Stimulated activated CD8-positive, alpha-beta memory T cell treated with anti-CD3 and anti-CD28 coated beads, Interleukin-12 subunit alpha, Interleukin-12 subunit beta, amount 100 ng/mL, for 1 hour (primary cell): ENCODE data around the gene NR3C1.

Experiments used
- DNase-seq: peaks from one replicate; pipeline ENCODE4 v3.0.0-alpha.2; 2020; ENCODE audit warnings: low read depth

NR3C1 gene

DNA sequence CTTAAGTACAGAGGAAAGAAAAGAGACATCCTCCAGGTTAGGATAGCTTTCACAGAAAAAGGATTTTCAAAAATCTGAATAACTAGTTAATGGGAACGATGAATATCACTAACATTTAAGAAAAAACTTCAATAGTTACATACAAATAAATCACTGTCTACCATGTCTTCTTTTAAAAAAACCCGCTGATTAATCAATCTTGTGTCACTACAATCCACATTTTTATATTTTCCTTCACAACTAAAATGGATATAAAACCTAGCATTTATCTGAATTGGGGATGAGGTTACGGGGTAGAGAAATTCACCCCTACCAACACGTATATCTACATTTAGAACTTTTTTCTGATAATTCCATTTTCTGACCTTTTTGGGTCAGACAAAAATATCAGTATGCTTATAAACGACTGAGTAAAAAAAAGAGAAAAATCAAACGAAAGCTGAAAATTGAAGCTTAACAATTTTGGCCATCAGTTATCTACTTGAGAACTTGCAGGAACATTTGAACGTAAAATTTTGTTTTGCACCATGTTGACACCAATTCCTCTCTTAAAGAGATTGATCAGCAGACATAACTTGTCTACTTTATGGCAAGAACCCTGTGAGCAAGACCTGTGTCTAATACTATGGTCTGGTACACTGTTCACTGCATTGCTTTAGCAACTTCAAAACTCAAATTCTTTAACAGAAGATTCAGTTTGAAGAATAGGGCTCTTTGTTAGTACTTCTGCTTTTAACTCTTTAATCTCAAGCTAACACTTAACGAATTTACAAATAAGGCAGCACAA lies 4.8 kb downstream of the NR3C1 start:
- DNase-seq = no peak

DNA sequence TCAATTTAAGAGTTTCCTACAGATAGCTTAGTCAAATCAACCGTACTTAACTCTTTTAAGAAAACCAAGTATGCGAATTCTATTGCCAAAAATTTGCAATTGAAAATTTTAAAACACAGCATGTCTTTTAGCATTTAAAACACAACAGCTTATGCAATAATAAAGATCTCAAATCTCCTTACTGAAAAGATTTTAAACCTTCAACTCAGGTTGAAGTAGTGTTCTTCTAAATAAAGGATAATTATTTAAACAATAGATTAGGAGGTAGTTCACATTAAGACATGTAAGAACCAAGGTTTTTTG lies 5.5 kb downstream of the NR3C1 start:
- DNase-seq = no peak

- no peak for DNase-seq
Measured at GRCh38 chr5:143397302-143398052, 6.0 kb downstream of the NR3C1 start.

GRCh38 chr5:143396353-143396940 lies 7.0 kb downstream of the NR3C1 start:
- DNase-seq = no peak

GRCh38 chr5:143395638-143396352 lies 7.7 kb downstream of the NR3C1 start:
- no peak for DNase-seq

DNA sequence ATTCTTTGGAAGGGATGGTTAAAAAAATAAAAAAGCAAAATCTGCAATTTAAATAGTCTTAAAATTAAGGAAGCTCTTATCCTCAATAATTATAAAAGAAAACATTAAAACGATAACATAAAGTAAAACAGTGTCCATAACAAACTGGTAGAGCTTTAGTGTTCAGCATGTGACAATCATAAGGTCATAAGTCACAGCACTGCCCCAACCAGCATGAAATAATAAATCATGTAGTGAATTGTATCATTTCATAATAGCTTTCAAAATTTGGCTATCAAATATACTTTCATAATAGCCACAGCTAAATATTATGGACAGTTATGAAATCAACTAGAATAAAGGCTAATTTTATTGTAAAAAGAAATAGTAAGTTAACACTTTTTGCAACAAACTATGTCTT lies 10.0 kb downstream of the NR3C1 start:
- no peak for DNase-seq

DNA sequence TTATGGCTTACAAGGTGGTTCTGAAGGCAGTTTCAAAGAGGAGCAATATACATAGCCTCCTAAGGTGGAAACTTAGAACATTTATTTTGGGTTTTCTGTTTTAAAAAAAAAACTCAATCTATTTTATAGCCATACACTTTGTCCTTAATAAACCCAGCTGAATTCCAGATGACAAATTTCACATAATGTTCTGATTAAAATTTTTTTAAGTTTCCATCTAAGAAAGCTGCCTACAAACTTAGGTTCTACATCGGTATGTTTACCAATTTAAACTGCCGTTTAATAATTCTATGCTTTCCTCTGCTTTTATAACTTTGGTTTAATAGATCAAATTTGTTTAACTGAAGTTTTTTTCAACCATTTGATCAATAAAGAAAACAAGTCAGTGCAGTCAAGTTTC lies 12.5 kb downstream of the NR3C1 start:
- DNase-seq = no peak

GRCh38 chr5:143390258-143390657 lies 13.2 kb downstream of the NR3C1 start:
- no peak for DNase-seq

DNA sequence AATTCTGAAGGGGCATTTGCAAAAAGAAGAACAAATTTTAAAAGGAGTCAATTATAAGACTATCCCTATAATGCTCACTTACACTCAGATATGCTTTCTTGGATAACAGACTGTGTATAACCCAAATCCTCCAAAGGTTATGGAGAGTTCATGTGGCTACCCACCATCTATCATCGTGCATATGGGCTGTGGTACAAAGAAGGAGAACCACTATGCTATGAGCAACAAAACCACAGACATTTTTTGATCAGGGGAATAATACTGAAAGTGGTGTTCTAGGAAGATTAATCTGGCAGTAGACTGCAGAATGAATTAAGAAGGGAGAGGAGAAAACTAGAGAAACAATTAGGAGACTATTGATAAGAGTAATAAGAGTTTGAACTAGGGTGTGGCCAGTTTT lies 16.8 kb downstream of the NR3C1 start:
- DNase-seq = no peak

DNA sequence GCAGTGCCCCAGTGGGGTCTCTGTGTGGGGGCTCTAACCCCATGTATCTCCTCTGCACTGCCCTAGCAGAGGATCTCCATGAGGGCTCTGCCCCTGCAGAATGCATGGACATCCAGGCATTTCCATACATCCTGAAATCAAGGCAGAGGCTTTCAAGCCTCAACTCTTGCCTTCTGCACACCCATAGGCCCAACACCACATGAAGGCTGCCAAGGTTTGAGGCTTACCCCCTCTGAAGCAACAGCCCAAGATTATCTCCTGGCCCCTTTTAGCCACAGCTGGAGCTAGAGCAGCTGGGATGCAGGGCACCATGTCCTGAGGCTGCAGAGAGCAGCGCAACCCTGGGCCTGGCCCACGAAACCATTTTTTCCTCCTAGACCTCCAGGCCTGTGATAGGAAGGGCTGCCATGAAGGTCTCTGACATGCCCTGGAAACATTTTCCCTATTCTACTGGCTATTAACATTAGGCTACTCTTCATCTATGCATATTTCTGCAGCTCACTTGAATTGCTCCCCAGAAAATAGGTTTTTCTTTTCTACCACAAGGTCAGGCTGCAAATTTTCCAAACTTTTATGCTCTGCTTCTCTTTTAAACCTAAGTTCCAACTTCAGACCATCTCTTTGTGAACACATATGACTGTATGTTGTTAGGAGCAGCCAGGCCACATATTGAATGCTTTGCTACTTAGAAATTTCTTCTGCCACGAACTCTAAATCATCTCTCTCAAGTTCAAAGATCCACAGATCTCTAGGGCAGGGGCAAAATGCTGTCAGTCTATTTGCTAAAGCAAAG lies 18.4 kb downstream of the NR3C1 start:
- no peak for DNase-seq

DNA sequence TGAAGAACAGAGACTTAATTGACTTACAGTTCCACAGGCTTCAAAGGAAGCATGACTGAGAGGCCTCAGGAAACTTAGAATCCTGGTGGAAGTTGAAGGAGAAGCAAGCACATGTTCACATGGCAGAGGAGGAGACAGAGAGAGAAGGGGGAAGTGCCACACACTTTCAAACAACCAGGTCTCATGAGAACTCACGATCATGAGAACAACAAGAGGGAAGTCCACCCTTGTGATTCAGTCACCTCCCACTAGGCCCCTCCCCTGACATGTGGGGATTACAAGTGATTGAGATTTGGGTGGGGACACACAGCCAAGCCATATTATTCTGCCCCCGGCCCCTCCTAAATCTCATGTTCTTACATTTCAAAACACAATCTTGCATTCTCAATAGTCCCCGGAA lies 19.5 kb downstream of the NR3C1 start:
- no peak for DNase-seq

- no peak for DNase-seq
Measured at GRCh38 chr5:143379606-143380005, 23.9 kb downstream of the NR3C1 start.

DNA sequence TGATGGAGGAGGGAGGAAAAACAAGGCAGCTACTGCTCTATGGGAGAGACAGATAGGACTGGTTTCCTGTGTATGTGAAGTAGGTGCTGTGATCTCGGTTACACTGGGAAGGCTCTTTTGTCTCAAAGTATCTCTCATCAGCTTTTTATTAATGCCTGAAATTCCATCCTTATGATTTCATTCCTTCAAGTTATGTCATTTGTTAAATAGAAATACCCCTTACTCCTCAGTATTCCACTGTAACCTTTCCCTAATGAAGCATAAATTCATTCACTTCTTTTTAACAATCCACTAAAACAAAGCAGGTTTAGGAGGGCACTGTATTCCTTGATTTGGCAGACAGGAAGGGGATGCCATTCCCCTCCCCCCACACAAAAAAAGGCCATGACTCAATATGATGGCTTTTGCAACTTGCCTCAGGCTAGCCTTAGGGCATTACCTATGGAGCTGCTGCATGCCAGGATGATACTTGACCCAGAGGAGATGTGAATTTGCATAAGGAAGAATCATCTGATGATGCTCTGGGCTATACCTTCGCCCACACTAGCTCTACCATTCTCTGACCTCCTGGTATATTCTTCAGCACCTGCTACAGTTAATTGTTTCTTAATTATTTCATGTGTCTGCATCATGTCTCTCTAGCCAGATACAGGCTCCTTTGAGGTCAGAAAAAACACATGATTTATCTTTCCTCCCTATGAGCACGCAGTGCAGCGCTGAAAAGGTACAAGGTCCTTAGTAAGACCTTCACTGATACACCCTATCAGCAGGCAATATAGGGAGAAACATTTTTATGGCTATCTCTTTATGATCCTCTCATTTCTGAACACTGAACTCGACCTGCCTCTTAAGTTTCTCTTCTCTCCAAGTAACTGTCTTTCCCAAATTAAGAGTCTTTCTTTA lies 26.3 kb downstream of the NR3C1 start:
- DNase-seq = no peak

DNA sequence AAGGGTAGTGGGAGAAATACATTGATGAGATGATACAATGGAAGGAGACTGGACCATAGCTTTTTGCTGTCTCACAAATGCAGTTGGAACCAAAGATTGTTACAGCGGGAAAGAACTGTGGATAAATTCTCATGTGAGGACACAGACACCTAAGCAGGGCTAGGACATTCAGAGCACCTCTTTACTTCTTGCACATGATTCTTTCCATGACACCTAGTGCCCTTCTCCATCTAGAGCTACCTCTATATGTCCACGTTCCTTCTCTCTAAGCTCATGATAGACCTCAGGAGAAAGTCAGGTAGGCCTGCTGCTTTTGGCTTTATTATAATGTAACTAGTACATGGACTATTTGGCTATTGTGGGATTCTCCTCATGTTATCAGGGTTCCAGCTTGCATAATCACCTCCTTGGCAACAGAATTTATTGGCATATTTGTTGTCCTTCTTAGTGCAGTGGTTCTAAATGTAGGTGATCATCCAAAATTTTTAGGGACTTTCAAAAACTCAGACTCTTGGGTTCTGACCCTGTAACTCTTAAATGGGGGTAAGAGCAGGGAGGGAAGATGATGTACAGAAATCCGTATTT lies 27.2 kb downstream of the NR3C1 start:
- DNase-seq = no peak

GRCh38 chr5:143374496-143375217 lies 28.8 kb downstream of the NR3C1 start:
- DNase-seq = no peak

GRCh38 chr5:143373076-143373475 lies 30.4 kb downstream of the NR3C1 start:
- no peak for DNase-seq

- no peak for DNase-seq
Measured at GRCh38 chr5:143372187-143372829, 31.2 kb downstream of the NR3C1 start.

- DNase-seq = no peak
Measured at GRCh38 chr5:143370440-143370839, 33.0 kb downstream of the NR3C1 start.

GRCh38 chr5:143364061-143364460 lies 39.4 kb downstream of the NR3C1 start:
- DNase-seq = no peak
